HG02973 (cell line): ENCODE results near the gene GRAMD1C.
"Not testable (repeated sequence)": the region's sequence is repeated elsewhere in the genome, so short reads cannot be mapped to it uniquely, and the experiment has no call there.

Source experiments
- ATAC-seq: cut with Tn5 transposase; IDR thresholded peaks from one replicate; pipeline ENCODE4 v1.9.1; 2021; ENCODE audit warnings: moderate library complexity; ENCODE audit not compliant: unreplicated experiment

Gene GRAMD1C

DNA sequence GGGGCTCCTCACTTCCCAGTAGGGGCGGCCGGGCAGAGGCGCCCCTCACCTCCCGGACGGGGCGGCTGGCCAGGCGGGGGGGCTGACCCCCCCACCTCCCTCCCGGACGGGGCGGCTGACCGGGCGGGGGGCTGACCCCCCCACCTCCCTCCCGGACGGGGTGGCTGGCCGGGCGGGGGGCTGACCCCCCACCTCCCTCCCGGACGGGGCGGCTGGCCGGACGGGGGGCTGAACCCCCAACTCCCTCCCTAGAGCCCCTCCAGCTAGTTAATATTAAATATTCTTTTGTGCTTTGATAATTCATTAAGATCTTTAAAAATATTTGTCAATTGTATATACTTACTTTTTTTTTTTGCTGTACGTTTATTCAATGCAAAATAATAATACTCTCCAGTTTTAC, 11.3 kb downstream of the GRAMD1C start:
- ATAC-seq = not testable (repeated sequence)

DNA sequence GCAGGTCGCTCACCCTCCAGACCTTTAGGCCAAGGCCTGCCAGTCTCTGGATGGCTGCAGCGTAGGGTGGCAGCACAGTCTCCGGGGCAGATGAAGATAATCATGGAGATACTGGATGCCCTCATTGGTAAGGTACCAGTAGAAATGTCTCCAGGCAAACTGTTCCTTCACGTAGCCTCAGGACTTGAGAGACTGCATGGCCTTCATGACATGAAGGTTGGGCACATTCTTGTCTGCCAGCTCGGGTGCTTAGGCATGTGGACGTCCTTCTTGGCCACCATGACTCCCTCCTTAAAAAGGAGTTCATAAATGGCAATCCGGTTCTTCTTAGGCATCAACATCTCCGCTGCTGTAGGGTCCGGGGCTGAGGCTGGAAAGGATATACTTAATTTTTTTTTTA, 11.8 kb downstream of the GRAMD1C start:
- not testable (repeated sequence) for ATAC-seq

DNA sequence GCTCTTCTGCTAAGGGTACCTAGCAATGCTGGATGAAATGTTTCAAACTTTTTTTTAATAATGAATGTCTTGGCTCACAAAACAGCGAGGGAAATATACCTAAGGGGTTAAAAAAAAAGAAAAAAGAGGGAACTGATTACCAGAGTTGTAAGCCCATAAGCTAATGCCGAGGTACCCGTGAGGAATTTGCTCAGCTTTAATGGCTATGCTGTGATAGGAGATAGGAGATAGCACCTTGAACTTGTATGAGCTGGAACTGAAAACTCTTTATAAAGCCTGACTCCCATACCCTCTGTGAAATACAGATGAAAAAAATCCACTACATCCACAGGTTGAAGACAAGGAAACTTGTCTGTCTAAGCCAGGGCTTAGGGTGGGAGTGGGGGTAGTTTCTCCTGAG, 13.9 kb downstream of the GRAMD1C start:
- no peak for ATAC-seq

DNA sequence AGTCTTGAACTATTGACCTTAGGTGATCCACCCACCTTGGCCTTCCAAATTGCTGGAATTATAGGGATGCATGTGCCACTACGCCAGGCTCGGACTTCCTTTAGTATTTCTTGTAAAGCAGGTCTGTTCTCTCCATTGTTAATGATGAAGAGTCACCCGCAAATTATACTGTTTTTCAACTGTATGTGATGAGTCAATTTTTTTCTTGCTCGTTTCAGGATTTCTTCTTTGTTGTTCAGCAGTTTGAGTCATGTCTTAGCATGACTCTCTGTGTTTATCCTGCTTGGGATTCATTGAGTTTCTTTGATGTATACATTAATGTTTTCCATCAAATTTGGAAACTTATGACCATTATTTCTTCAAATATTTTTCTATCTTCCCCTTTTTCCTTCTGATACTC, 28.9 kb downstream of the GRAMD1C start:
- ATAC-seq = no peak

DNA sequence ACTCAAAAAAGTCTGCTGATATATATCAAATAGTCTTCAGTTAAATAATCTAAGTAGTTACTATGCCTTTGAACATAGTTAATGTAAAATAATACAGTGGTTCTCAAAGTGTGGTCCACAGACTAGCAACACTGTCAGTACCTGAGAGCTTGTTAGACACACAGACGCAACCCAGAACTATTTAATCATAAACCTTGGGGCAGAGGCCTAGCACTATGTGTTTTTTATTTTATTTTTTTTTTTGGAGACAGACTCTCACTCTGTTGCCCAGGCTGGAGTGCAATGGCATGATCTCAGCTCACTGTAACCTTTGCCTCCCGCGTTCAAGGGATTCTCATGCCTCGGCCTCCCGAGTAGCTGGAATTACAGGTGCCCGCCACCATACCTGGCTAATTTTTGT, 34.7 kb downstream of the GRAMD1C start:
- ATAC-seq = no peak

DNA sequence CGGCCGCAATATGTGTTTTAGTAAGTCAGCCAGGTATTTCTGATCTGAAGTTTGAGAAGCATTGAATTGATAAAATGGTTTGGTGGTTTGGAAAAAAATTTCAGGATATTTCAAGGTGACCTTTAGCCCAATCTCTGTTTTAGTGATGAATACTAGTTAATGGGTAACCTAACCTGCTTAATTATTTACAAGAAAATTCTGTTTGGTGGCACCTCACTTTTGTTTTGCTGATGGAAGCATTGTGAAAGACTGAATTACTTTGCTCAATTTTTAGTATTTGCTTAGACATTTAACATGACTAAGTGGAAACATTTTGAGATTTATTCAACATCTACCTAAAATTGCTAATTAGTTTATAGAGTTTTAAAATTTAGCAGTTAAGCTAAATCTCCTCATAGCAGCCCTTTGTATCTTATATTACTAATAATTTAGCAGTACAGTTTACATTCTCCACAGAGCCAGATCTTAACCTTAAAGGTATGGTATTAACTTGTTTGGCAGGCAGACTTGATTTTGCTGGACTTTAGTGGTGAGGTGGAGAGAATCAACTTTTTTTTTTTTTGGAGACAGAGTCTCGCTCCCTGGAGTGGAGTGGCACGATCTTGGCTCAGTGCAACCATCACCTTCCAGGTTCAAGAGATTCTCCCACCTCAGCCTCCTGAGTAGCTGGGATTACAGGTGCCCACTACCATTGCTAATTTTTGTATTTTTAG, 35.4 kb downstream of the GRAMD1C start:
- ATAC-seq = no peak

DNA sequence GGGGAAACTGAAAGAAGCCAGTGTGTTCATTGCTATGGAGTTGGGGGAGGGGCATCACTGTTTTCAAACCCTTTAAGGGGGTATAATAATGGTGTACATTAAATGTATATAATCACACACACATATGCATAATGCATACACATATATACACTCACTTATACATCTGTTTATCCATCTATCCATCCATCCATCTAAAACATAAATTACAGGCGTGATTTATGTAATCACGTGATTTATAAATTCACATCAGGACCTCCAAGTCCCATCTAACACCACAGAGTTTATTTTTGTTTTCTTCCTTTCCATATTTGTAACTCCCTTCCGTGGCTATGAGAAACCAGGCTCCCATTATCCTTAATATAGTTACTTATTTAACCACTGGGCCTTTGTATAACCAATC, 39.8 kb downstream of the GRAMD1C start:
- ATAC-seq = no peak

DNA sequence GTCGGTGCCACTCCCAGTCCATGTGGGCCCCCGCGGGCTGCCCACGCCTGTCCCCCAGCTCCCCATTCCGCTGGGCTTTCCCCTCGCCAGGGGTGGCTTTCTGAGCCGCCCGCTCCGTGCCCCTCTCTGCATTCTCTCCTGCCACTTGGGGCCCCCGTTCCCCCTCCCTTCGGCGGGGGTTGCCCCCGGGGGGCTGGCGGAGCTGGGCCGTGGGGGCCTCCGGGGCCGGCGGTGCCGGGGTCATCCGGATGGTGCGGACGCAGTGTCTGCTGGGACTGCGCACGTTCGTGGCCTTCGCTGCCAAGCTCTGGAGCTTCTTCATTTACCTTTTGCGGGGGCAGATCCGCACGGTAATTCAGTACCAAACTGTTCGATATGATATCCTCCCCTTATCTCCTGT, 46.5 kb downstream of the GRAMD1C start:
- no peak for ATAC-seq

DNA sequence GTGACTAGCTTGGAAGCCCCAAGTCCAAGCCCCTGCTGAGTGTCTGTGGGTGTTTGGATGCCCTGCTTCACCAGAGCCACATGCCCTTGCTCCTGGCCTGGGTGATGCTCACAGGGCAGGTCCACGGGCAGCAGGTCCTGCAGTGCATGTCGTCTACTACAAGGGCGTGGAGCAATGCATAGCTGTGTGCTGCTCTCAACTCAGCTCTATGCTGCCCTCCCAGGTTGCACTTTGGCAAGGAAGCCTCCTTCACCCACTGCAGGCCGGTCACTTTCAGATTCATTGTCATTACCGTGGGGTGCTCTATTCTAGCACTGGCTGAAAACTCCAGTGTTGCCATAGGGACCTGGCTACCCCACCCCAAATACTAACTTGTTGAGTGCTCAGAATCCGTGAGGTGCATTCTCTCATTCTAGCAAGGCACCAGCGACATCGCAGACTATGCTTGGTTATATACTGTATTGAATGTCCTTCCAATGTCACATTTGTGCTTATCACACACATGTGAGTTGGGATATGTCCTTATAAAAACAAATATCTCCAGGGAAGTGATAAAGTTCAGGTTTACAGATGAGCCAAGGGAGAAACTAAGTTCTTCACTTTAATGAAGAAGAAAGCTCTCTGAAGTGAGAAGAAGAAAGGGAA, 51.8 kb downstream of the GRAMD1C start:
- no peak for ATAC-seq

DNA sequence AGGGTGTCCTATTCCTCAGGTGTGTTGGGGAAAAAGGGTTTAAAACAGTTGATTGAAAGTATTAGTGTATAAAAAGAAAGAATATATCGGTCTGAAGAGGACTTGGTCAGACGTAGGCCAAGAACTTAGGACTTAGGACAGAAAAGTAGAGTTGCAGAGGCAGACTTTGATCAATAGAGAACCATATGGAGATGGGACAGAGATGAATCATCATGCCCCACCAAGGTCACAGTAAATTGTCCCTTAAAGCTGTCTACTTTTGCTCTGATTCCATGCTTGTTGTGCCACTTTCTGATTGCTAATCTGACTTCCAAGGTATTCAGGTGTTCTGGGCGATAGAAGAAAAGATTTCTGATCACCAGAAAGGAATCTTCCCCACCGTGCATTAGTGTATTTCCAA, 56.3 kb downstream of the GRAMD1C start:
- ATAC-seq = no peak

DNA sequence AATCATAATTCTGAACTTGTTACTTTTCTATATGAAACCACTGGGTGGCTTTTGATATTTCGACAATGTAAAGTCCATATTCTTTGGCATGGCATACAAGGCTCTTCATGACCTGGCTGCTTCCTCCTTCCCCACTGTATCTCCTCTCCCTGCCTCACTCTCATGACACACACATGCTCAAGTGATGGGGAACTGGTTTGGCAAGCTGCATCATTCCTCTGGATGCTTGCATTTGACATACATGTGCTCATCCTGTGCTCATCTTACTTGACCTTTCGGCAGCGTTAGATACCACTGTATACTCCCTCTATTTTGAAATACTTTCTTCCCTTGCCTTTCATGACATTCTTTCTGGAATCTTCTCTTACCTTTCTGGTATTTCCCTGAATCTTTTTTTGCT, 57.4 kb downstream of the GRAMD1C start:
- ATAC-seq = no peak

DNA sequence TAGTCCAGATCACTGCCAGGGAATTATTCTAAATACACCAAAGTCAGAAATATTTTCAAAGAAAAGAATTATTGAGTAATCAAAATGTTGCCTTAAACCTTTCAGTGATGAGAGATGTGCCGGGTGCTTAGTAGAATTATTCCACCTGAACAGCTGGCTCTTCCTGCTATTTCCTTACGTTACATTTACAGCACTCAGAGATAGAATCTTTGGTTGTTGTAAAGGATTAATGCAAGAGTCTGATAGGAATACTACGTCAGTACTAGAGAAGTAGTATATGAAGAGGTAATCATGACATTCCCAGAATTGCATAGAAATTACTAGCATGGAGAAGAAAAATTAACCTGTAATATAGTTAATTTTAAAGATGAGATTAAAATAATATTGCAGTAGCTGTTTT, 58.3 kb downstream of the GRAMD1C start:
- no peak for ATAC-seq

DNA sequence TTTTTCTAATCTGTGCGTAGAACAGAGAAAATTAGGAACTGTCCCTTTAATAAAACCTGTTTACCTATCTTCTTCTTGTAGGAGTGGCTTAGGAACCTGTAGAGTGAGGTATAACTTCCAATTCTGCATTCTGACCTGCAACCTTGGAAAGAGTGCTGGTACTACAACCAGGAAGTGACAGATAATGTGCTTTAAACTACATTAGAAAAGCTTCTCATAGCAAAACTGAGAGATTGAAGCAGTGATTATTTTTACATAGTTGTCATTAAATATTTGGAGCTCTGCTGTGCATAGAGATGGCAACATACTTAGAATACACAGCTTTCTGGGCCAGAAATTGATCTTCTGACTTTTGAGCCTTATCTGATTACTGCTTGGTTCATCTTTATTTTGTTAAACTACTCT, 58.8 kb downstream of the GRAMD1C start:
- no peak for ATAC-seq

DNA sequence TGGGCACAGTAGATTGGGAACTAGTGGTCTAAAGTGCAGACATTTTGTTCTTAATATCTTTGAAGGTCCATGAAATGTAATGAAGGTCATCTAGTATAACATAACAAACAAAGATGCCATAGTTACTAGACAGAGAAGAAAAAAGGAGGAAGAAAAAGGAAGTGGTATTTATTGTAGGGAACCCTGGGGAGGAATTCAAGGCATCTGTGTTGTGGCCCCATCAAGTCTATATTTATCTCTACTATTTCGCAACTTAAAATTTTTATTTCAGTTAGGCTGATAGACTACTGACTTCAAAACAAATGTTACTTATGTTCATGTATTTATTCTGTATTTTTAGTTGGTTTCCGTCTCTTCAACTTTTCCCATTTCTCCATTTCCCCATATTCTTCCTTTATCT, 60.3 kb downstream of the GRAMD1C start:
- ATAC-seq = no peak

DNA sequence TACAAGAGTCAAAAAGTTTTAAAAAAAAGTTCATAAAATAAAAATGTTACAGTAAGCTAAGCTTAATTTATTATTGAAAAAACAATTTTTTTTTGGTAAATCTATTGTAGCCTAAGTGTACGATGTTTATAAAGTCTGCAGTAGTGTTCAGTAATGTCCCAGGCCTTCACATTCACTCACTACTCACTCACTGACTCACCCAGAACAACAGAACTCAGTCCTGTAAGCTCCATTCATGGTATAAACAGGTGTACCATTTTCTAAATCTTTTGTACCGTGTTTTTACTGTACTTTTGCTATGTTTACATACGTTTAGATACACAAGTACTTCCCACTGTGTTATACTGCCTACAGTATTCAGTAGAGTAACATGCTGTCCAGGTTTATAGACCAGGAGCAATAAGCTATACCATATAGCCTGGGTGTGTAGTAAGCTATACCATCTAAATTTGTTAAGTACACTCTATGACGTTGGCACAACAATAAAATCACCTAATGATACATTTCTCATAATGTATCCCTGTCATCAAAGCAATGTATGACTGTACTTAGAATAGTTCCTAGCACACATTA, 68.1 kb downstream of the GRAMD1C start:
- no peak for ATAC-seq

DNA sequence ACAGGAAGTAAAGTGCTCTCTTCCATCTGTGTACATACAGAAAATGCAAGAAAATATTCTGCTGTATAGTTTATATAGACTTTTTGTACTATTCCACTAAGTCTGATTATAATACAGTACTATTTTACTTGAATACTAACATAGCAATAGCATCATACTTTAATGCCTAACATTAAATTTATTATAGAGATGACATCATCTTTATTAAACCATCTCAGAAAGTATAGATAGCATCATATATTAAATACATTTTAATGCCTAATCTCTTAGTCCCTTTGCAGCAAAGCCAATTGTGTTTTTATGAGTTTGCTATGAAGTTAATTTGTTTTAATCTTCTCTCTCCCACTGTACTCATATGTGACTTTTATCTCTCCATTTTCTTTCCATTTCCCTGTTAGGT, 69.5 kb downstream of the GRAMD1C start:
- ATAC-seq = no peak

DNA sequence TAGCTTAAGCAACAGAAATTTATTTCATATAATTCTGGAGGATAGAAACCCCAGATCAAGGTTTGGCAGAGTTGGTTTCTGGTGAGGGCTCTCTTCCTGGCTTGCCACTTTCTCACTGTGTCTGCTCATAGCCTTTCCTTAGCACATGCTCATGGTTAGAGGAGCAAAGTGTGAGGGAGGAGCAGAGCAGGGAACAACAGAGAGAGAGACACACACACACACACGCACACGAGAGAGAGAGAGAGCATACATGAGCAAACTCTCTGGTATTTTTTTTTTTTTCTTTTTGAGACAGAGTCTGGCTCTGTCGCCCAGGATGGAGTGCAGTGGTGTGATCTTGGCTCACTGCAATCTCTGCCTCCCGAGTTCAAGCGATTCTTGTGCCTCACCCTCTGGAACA, 72.4 kb downstream of the GRAMD1C start:
- ATAC-seq = no peak

DNA sequence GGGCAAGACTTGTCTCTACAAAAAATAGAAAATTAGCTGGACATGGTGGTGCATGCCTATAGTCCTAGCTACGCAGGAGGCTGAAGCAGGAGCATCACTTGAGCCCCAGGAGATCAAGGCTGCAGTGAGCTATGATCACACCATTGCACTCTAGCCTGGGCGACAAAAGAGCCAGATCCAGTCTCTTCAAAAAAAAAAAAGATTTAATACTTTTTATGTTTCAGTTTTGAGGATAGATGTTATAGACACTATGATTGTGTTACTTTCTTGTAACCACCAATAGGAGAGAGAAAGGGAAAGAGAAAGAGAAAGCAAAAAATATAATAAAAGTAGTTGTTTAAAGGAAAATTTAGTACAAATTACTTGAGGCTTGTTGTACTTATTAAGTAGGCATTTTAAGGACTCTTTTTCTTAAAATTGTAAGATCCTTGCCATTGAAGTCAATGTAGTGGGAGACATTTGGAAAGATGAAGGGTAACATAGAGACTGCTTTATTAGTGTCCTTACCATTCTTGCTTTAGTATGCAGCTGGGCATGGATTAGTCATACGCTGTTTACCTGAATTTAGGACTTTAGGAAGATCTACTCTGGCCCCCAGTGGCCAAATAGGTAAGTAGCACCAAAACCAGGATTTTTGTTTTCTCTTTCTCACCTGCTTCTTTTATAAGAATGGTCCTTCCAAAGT, 74.1 kb downstream of the GRAMD1C start:
- peak; percentile 87 for ATAC-seq

DNA sequence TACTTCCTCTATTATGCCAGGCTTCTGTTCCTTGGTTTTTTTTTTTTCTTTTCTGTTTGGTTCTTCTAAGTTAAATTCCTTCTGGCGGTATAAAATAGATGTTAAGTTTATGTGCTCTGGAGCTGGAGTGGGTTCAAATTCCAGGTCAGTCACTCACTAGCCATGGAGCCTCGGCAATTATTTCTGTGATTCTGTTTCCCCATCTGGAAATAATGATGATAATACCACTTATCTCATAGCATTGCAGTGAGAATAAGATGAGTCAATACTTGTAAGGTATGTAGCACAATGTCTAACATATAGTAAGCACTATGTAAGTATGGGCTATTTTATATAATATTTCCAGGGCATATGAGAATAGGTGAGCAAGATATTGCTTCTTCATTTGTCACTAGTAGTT, 76.1 kb downstream of the GRAMD1C start:
- no peak for ATAC-seq

DNA sequence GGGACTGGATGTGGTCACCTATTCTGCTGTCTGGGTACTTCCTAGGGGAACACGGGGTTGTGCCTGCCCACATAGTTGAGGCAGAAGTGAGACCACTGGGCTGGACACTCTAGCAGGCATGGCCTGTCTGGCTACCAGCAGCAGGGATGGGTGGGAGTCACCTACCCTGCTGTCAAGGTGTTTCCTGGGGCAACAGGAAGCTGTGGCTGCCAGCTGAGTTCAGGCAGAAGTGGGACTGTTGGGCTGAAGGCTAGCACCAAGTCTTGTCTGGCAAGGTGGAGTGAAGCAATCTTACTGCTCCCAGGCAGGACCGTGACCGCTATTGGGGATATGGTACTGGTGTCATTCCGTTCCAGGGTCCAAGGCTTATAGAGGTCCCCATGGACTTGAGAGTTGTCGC, 89.0 kb downstream of the GRAMD1C start:
- ATAC-seq = no peak

DNA sequence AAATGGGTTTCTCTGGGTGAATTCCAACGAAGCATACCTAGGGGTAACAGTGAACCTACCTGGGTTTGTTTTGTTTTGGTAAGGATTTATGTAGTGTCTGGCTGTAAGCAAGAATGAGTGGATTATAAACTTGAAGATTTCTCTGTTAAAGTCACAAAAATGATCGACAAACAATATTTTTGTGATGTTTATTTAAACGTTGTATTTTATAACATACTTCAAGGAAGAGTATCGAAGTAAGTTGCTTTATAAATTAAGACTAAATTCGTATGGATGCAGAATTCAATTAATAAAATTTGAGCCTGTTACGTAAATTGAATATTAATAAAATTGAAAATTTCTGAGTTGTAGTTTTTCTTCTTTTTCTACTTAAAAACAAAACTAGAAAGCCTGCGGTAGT, 108.2 kb downstream of the GRAMD1C start:
- no peak for ATAC-seq
